ENCODE data around the gene ABCB8. TPM values are rescaled to one million over a fixed set of nuclear protein-coding genes. Genes with fewer than 3 reads are reported as not detected.

ABCB8 gene
- total RNA-seq, 1 donor from 2014 or later: 57.1 TPM

DNA sequence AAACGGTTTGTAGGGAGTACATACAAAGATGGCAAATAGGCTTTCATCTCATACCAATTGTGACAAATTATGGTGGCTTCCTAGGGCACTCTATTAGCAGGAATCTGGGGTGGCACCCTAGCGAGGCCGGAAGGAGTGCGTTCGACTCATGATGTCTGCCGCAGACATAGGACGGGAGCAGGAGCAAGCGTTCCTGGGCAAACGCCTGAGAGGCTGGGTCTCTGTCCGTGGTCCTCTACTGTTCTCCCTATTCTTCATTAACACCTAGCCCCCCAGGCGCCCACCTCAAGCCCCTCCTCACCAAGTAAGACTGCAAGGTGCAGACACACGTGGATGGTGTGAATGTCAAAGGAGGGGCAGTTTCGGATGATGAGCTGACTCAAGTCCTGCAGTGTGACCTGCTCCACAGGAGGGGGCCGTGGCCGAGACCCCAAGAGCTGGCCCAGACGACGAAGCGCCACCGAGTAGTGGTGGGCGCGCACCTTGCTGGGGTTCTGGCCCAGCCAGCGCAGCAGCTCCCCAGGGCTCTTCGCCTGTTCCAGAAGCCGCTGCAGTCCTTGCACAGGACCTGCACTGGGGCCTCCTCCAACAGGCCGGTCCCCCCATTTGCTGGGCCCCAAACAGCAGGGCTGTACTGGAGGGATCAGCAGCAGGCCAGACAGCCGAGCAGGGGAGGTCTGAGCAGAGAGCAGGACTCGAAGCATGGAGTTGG is 51.1 kb downstream of the ABCB8 start:
- DNase-seq: no peak
- no peaks in the 10 kb centered on the region for H3K36me3 Mint-ChIP-seq (ENCODE audit: unreplicated experiment)
- peaks cover 5% of the 10 kb centered on the region for H3K9me3 Mint-ChIP-seq (ENCODE audit: unreplicated experiment)
- H3K27me3 Mint-ChIP-seq (ENCODE audit: unreplicated experiment): peaks cover 7% of the 10 kb centered on the region
- TF ChIP-seq, protein P1, sequence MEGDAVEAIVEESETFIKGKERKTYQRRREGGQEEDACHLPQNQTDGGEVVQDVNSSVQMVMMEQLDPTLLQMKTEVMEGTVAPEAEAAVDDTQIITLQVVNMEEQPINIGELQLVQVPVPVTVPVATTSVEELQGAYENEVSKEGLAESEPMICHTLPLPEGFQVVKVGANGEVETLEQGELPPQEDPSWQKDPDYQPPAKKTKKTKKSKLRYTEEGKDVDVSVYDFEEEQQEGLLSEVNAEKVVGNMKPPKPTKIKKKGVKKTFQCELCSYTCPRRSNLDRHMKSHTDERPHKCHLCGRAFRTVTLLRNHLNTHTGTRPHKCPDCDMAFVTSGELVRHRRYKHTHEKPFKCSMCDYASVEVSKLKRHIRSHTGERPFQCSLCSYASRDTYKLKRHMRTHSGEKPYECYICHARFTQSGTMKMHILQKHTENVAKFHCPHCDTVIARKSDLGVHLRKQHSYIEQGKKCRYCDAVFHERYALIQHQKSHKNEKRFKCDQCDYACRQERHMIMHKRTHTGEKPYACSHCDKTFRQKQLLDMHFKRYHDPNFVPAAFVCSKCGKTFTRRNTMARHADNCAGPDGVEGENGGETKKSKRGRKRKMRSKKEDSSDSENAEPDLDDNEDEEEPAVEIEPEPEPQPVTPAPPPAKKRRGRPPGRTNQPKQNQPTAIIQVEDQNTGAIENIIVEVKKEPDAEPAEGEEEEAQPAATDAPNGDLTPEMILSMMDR (IDR thresholded peaks at IDR 0.05; ENCODE audit: partially characterized antibody, unreplicated experiment): no peak
- peaks cover 17% of the 10 kb centered on the region for H3K4me1 Mint-ChIP-seq (ENCODE audit: low read depth, unreplicated experiment)
- peak overlapping the region; percentile 85 for H3K4me3 Mint-ChIP-seq (ENCODE audit: unreplicated experiment)
- peak overlapping the region; percentile 59 for H3K27ac Mint-ChIP-seq (ENCODE audit: unreplicated experiment)

- DNase-seq: peak; percentile 60
- Mint-ChIP-seq H3K27ac (ENCODE audit: unreplicated experiment) (peak overlapping the region; percentile 87), H3K27me3 (ENCODE audit: unreplicated experiment) (peaks cover 10% of the 10 kb centered on the region), H3K36me3 (ENCODE audit: unreplicated experiment) (no peaks in the 10 kb centered on the region), H3K4me1 (ENCODE audit: low read depth, unreplicated experiment) (peaks cover 21% of the 10 kb centered on the region), H3K9me3 (ENCODE audit: unreplicated experiment) (peaks cover 9% of the 10 kb centered on the region), H3K4me3 (ENCODE audit: unreplicated experiment) (peak overlapping the region; percentile 85)
- TF ChIP-seq, protein P1 (IDR thresholded peaks at IDR 0.05; ENCODE audit: partially characterized antibody, unreplicated experiment): no peak
Observed at GRCh38 chr7:151080067-151080521, 51.8 kb downstream of the ABCB8 start.

- peaks cover 25% of the 10 kb centered on the region for H3K4me1 Mint-ChIP-seq (ENCODE audit: low read depth, unreplicated experiment)
Observed at GRCh38 chr7:151080522-151081169, 52.4 kb downstream of the ABCB8 start, which contains the start of gene FASTK. TSS of gene FASTK (minus strand) at chr7:151080809. CDS start at chr7:151080766, 43 bp downstream.

DNA sequence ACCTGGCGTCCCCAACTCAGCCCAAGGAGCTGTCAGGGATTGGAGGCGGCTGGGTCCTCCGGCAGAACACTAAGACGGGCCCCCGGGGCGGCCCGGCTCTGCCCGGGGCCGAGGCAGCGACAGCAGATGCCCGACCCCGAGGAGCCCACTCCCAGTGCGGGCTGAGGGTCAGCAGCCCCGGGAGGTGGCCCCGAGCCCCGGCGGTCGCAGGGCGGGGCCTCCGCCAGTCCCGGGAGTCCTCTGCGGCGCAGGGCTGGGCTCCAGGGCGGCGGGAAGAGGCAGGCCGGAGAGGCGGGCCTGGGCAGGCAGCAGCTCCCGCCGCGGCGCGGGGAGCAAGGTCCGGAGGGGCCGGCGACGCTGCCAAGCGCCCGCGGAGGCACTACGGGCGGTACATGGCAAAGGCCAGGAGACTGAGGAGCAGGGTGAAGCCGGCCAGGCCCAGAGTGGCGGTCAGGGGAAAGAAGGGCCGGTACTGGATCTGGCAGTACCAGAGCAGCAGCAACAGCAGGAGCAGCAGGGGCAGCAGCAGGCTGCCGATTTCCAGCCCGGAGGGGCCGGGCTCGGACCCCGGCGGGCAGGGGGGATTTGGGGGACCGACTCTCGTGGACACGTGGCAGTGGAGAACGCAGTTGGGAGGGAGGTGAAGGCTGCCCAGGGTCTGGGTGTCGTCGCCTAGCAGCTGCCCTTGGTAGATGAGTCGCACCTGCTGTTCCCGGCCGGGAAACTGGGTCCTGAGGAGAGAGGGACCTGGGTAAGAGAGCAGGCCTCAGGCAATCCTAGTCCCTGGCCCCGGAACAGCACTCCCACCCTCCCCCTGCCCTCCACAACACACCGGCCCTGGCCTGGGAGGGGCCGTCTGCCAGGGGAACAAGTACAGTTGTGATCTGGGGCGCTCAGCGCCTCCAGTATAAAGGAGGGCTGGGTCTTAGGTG is 53.2 kb downstream of the ABCB8 start:
- H3K27ac Mint-ChIP-seq (ENCODE audit: unreplicated experiment): peak overlapping the region; percentile 82
- H3K9me3 Mint-ChIP-seq (ENCODE audit: unreplicated experiment): peaks cover 18% of the 10 kb centered on the region
- no peaks in the 10 kb centered on the region for H3K36me3 Mint-ChIP-seq (ENCODE audit: unreplicated experiment)
- peak; percentile 57 for DNase-seq
- H3K27me3 Mint-ChIP-seq (ENCODE audit: unreplicated experiment): peaks cover 20% of the 10 kb centered on the region
- peaks cover 22% of the 10 kb centered on the region for H3K4me1 Mint-ChIP-seq (ENCODE audit: low read depth, unreplicated experiment)
- H3K4me3 Mint-ChIP-seq (ENCODE audit: unreplicated experiment): peak overlapping the region; percentile 92
- TF ChIP-seq, protein P1 (IDR thresholded peaks at IDR 0.05; ENCODE audit: partially characterized antibody, unreplicated experiment): no peak

More at GRCh38 chr7:151080522-151081169, 52.4 kb downstream of the ABCB8 start, which contains the start of gene FASTK:
- DNase-seq: peak; percentile 90
- Mint-ChIP-seq H3K36me3 (ENCODE audit: unreplicated experiment) (no peaks in the 10 kb centered on the region), H3K27ac (ENCODE audit: unreplicated experiment) (peak within 1 kb of the TSS; percentile 87), H3K27me3 (ENCODE audit: unreplicated experiment) (peaks cover 16% of the 10 kb centered on the region), H3K9me3 (ENCODE audit: unreplicated experiment) (peaks cover 15% of the 10 kb centered on the region), H3K4me3 (ENCODE audit: unreplicated experiment) (peak within 1 kb of the TSS; percentile 92)
- TF ChIP-seq, protein P1 (IDR thresholded peaks at IDR 0.05; ENCODE audit: partially characterized antibody, unreplicated experiment): no peak

Measured in glutamatergic neuron (in vitro differentiated cells).